ENCODE data around the gene LZTR1.

The LZTR1 gene

DNA sequence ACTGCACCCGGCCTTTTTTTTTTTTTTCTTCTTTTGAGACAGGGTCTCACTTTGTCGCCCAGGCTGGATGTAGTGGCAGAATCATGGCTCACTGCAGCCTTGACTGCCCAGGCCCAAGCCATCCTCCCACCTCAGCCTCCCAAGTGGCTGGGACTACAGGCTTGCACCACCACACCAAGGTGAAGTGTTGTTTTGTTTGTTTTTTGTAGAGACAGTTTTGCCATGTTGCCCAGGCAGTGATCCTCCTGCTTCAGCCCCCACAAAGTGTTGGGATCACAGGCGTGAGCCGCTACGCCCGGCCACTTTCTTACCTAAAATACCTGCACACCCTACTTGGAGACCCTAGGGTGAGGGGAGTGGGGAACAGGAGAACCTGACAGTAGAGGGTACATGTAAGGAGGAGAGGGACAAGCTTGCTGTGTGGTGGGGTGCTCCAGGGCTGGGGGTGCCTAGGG is 19.6 kb upstream of the LZTR1 start:
- DNase-seq (ENCODE audit: low spot score): no peak
- no peak overlapping the region for H3K4ac ChIP-seq (ENCODE audit: low read length)
- WGBS, 2 donors (ENCODE audit: extremely low coverage in 2 of 2, insufficient read length in 2 of 2, insufficient replicate concordance in 1 of 2): no CpG with 5 or more reads among the region's 6 CpGs

DNA sequence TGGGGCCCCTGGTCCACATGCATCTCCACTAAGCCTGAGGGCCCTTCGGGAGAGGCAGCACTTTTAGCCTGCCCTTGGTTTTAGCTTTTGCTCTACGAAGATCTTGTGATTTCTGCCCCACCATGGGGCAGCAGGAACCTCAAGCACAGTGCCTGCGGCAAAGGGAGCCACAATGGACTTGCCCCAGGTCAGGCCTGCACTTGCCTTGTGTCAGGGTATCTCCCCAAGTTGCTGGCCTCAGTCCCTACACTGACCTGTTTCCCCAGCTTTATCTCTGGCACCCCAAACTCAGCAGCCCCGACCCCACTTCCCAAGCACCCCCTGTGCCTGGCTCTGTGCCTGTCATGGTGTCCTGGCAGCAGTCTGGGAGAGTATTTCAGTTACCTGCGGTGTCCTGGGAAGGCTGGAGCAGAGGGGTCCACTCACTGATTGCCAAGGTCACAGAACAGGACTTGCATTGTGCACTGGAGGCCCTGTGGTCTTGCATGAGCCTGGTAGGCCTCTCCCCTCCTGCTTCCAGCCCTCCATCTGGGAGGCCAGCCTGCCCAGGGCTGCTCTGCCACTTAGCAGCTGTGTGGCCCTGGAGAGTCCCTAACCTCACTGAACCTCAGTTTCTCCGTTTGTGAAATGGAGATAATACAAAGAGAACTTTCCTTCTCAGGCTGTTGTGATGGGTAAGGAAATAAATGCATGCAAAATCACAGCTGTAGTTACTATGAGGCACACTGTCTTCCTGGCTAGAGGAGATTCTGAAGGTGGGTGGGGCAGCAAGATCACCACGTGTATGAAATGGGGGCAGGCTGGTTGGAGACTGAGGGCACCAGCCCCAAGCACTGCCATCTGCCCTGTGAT is 18.7 kb upstream of the LZTR1 start:
- Histone ChIP-seq H3K4me2 (ENCODE audit: insufficient read depth, low read length, poor library complexity, severe bottlenecking) (no peak overlapping the region), H3K4me3 (ENCODE audit: low read length in 2 of 2) (peak overlapping the region in 1 of 2 donors; percentile 16), H3K27ac (replicated peaks; ENCODE audit: low read length) (no peak overlapping the region), H3K4ac (ENCODE audit: low read length) (peak overlapping the region; percentile 30), H3K79me1 (ENCODE audit: low read depth, low read length) (peaks cover 3% of the 10 kb centered on the region), H3K36me3 (replicated peaks in 1 of 2; ENCODE audit: control insufficient read depth in 2 of 2, insufficient read depth in 2 of 2, low read length in 2 of 2) (no peaks in the 10 kb centered on the region), H3K14ac (ENCODE audit: low read length) (no peak overlapping the region), H3K18ac (ENCODE audit: low read length) (peak overlapping the region; percentile 79), H4K8ac (ENCODE audit: low read depth, low read length) (no peak overlapping the region), H2BK15ac (ENCODE audit: low read length) (peak overlapping the region; percentile 86), H2AFZ (ENCODE audit: low read length) (no peak overlapping the region), H2BK120ac (ENCODE audit: low read depth, low read length) (no peak overlapping the region), H3K9me3 (replicated peaks in 1 of 2; ENCODE audit: control insufficient read depth in 2 of 2, insufficient read depth in 1 of 2, low read depth in 1 of 2, low read length in 2 of 2) (no peaks in the 10 kb centered on the region), H3K27me3 (ENCODE audit: control insufficient read depth in 3 of 3, insufficient read depth in 3 of 3, low read depth in 1 of 3, low read length in 3 of 3) (peaks cover 0 to 50% (median under 1%) of the 10 kb centered on the region in 3 experiments), H4K91ac (ENCODE audit: low read depth, low read length, poor library complexity) (no peak overlapping the region), H3K23ac (ENCODE audit: low read depth, low read length, poor library complexity) (peak overlapping the region; percentile 81), H3K4me1 (ENCODE audit: control insufficient read depth in 2 of 2, insufficient read depth in 1 of 2, low read depth in 1 of 2, low read length in 2 of 2) (peaks cover 15 to 21% of the 10 kb centered on the region in 2 donors), H2BK12ac (ENCODE audit: low read length) (peak overlapping the region; percentile 30), H3K9ac (ENCODE audit: low read depth, low read length, poor library complexity) (peak overlapping the region; percentile 32), H2BK5ac (ENCODE audit: low read length) (peak overlapping the region; percentile 46), H2AK5ac (ENCODE audit: low read depth, low read length) (peak overlapping the region; percentile 93)
- no CpG with 5 or more reads among the region's 7 CpGs for WGBS, 2 donors (ENCODE audit: extremely low coverage in 2 of 2, insufficient read length in 2 of 2, insufficient replicate concordance in 1 of 2)
- no peak for DNase-seq (ENCODE audit: low spot score)

More for the DNA sequence above, 19.6 kb upstream of the LZTR1 start:
- H2AK5ac ChIP-seq (ENCODE audit: low read depth, low read length): no peak overlapping the region
- no peak overlapping the region for H3K4me3 ChIP-seq (ENCODE audit: low read length in 2 of 2)
- peak overlapping the region; percentile 29 for H3K23ac ChIP-seq (ENCODE audit: low read depth, low read length, poor library complexity)
- no peak overlapping the region for H4K91ac ChIP-seq (ENCODE audit: low read depth, low read length, poor library complexity)
- no peak overlapping the region for H4K8ac ChIP-seq (ENCODE audit: low read depth, low read length)
- no peak overlapping the region for H3K4me2 ChIP-seq (ENCODE audit: insufficient read depth, low read length, poor library complexity, severe bottlenecking)
- H3K9ac ChIP-seq (ENCODE audit: low read depth, low read length, poor library complexity): no peak overlapping the region
- H3K79me1 ChIP-seq (ENCODE audit: low read depth, low read length): peaks cover 3% of the 10 kb centered on the region
- H3K27me3 ChIP-seq (ENCODE audit: control insufficient read depth in 3 of 3, insufficient read depth in 3 of 3, low read depth in 1 of 3, low read length in 3 of 3): peaks cover 0 to 48% (median 9%) of the 10 kb centered on the region in 3 experiments
- peak overlapping the region; percentile 25 for H2BK15ac ChIP-seq (ENCODE audit: low read length)
- H3K9me3 ChIP-seq (replicated peaks in 1 of 2; ENCODE audit: control insufficient read depth in 2 of 2, insufficient read depth in 1 of 2, low read depth in 1 of 2, low read length in 2 of 2): no peaks in the 10 kb centered on the region
- H3K27ac ChIP-seq (replicated peaks; ENCODE audit: low read length): no peak overlapping the region
- peak overlapping the region; percentile 3 for H3K14ac ChIP-seq (ENCODE audit: low read length)
- no peaks in the 10 kb centered on the region for H3K36me3 ChIP-seq (replicated peaks in 1 of 2; ENCODE audit: control insufficient read depth in 2 of 2, insufficient read depth in 2 of 2, low read length in 2 of 2)
- peak overlapping the region; percentile 46 for H2BK5ac ChIP-seq (ENCODE audit: low read length)
- no peak overlapping the region for H2BK12ac ChIP-seq (ENCODE audit: low read length)
- H2BK120ac ChIP-seq (ENCODE audit: low read depth, low read length): no peak overlapping the region
- H3K4me1 ChIP-seq (ENCODE audit: control insufficient read depth in 2 of 2, insufficient read depth in 1 of 2, low read depth in 1 of 2, low read length in 2 of 2): peaks cover 11 to 14% of the 10 kb centered on the region in 2 donors
- no peak overlapping the region for H3K18ac ChIP-seq (ENCODE audit: low read length)
- H2AFZ ChIP-seq (ENCODE audit: low read length): no peak overlapping the region

DNA sequence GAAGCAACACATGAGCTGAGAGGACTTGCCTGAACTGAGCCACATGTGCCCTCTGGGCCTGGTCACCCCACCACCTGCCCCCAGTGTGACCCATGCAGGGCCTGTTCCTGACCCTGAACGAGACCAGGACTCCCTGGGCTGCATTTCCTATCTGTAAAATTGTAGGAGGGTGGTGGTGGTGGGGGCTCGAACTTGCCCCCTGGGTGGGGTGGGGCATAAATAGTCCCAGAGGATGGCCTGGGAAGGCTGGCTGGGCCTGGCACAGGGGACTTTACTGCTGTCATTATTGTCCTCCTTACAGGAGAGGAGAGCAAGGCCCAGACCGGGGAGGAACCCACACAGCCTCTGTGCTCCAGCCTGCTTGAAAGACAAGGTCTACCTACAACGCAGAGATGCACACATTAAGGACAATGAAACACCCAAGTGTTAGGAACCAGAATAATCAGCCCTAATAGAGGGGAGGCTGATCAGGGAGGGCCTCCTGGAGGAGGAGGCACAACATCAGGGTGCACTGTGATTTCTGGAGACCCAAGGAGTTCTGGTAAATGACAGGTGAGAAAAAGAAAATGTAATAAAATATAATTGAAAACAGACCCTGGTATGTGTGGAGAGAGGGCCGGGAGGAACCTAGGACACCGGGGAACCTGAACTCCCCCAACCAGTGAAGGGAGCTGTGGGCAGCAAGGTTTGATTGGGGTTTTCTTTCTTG is 17.9 kb upstream of the LZTR1 start:
- Histone ChIP-seq H4K8ac (ENCODE audit: low read depth, low read length) (no peak overlapping the region), H3K23ac (ENCODE audit: low read depth, low read length, poor library complexity) (peak overlapping the region; percentile 81), H3K9me3 (replicated peaks in 1 of 2; ENCODE audit: control insufficient read depth in 2 of 2, insufficient read depth in 1 of 2, low read depth in 1 of 2, low read length in 2 of 2) (no peaks in the 10 kb centered on the region), H2BK12ac (ENCODE audit: low read length) (peak overlapping the region; percentile 30), H3K27me3 (ENCODE audit: control insufficient read depth in 3 of 3, insufficient read depth in 3 of 3, low read depth in 1 of 3, low read length in 3 of 3) (peaks cover 0 to 50% (median 0%) of the 10 kb centered on the region in 3 experiments), H3K27ac (replicated peaks; ENCODE audit: low read length) (no peak overlapping the region), H3K4ac (ENCODE audit: low read length) (peak overlapping the region; percentile 30), H3K18ac (ENCODE audit: low read length) (peak overlapping the region; percentile 79), H3K4me3 (ENCODE audit: low read length in 2 of 2) (peak overlapping the region in 1 of 2 donors; percentile 42), H3K36me3 (replicated peaks in 1 of 2; ENCODE audit: control insufficient read depth in 2 of 2, insufficient read depth in 2 of 2, low read length in 2 of 2) (no peaks in the 10 kb centered on the region), H3K9ac (ENCODE audit: low read depth, low read length, poor library complexity) (peak overlapping the region; percentile 32), H3K79me1 (ENCODE audit: low read depth, low read length) (peaks cover 3% of the 10 kb centered on the region), H3K14ac (ENCODE audit: low read length) (no peak overlapping the region), H2BK5ac (ENCODE audit: low read length) (no peak overlapping the region), H2BK120ac (ENCODE audit: low read depth, low read length) (no peak overlapping the region), H2BK15ac (ENCODE audit: low read length) (peak overlapping the region; percentile 86), H4K91ac (ENCODE audit: low read depth, low read length, poor library complexity) (peak overlapping the region; percentile 56), H3K4me2 (ENCODE audit: insufficient read depth, low read length, poor library complexity, severe bottlenecking) (peak overlapping the region; percentile 79), H2AFZ (ENCODE audit: low read length) (peak overlapping the region; percentile 80), H3K4me1 (ENCODE audit: control insufficient read depth in 2 of 2, insufficient read depth in 1 of 2, low read depth in 1 of 2, low read length in 2 of 2) (peaks cover 18 to 22% of the 10 kb centered on the region in 2 donors), H2AK5ac (ENCODE audit: low read depth, low read length) (peak overlapping the region; percentile 93)
- DNase-seq (ENCODE audit: low spot score): no peak
- WGBS, 2 donors (ENCODE audit: extremely low coverage in 2 of 2, insufficient read length in 2 of 2, insufficient replicate concordance in 1 of 2): no CpG with 5 or more reads among the region's 6 CpGs

DNA sequence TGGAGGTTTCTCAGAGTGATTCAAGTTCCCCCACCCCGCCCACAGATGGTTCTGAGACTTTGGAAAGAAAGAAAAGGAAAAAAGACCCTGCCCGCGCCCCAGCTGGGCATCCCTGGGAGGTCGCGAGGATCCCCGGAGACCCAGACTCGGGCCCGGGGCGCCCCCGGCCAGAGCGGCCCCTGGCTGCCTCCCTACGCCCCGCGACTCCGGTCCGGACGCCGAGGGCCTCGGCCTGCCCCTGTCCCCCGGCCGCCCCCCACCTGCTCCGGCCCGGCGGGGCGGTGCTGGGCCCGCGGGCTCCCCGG is 17.3 kb upstream of the LZTR1 start:
- no peak overlapping the region for H2BK5ac ChIP-seq (ENCODE audit: low read length)

More for the DNA sequence above, 17.3 kb upstream of the LZTR1 start:
- no peak for DNase-seq (ENCODE audit: low spot score)
- H3K4me2 ChIP-seq (ENCODE audit: insufficient read depth, low read length, poor library complexity, severe bottlenecking): peak overlapping the region; percentile 79
- H2AFZ ChIP-seq (ENCODE audit: low read length): peak overlapping the region; percentile 80
- peak overlapping the region; percentile 23 for H3K23ac ChIP-seq (ENCODE audit: low read depth, low read length, poor library complexity)
- no peak overlapping the region for H3K27ac ChIP-seq (replicated peaks; ENCODE audit: low read length)
- H3K9me3 ChIP-seq (replicated peaks in 1 of 2; ENCODE audit: control insufficient read depth in 2 of 2, insufficient read depth in 1 of 2, low read depth in 1 of 2, low read length in 2 of 2): no peaks in the 10 kb centered on the region
- H4K91ac ChIP-seq (ENCODE audit: low read depth, low read length, poor library complexity): no peak overlapping the region
- H3K14ac ChIP-seq (ENCODE audit: low read length): no peak overlapping the region
- H2BK120ac ChIP-seq (ENCODE audit: low read depth, low read length): no peak overlapping the region
- no peak overlapping the region for H3K4ac ChIP-seq (ENCODE audit: low read length)
- no CpG with 5 or more reads among the region's 28 CpGs for WGBS, 2 donors (ENCODE audit: extremely low coverage in 2 of 2, insufficient read length in 2 of 2, insufficient replicate concordance in 1 of 2)
- no peaks in the 10 kb centered on the region for H3K36me3 ChIP-seq (replicated peaks in 1 of 2; ENCODE audit: control insufficient read depth in 2 of 2, insufficient read depth in 2 of 2, low read length in 2 of 2)
- H2BK15ac ChIP-seq (ENCODE audit: low read length): no peak overlapping the region
- H4K8ac ChIP-seq (ENCODE audit: low read depth, low read length): no peak overlapping the region
- H3K79me1 ChIP-seq (ENCODE audit: low read depth, low read length): peaks cover 3% of the 10 kb centered on the region
- H3K9ac ChIP-seq (ENCODE audit: low read depth, low read length, poor library complexity): no peak overlapping the region
- H2BK12ac ChIP-seq (ENCODE audit: low read length): no peak overlapping the region
- peak overlapping the region; percentile 73 for H3K18ac ChIP-seq (ENCODE audit: low read length)
- peaks cover 18 to 22% of the 10 kb centered on the region in 2 donors for H3K4me1 ChIP-seq (ENCODE audit: control insufficient read depth in 2 of 2, insufficient read depth in 1 of 2, low read depth in 1 of 2, low read length in 2 of 2)
- peak overlapping the region in 1 of 2 donors; percentile 42 for H3K4me3 ChIP-seq (ENCODE audit: low read length in 2 of 2)
- H3K27me3 ChIP-seq (ENCODE audit: control insufficient read depth in 3 of 3, insufficient read depth in 3 of 3, low read depth in 1 of 3, low read length in 3 of 3): peaks cover 0 to 50% (median 0%) of the 10 kb centered on the region in 3 experiments
- H2AK5ac ChIP-seq (ENCODE audit: low read depth, low read length): no peak overlapping the region
